DOHH2 (cell line): Measurements from ENCODE around the gene ATP8A2.

Source experiments
- H3F3A ChIP-seq: fragments of 200-600 bp; sonication (generic), shearing (Covaris generic); 2 replicates; pipeline ENCODE4 v1.6.0; 2016; ENCODE audit warnings: antibody characterized with exemption, mild to moderate bottlenecking; ENCODE audit not compliant: control insufficient read depth, insufficient read depth
- H3K27ac ChIP-seq: fragments of 200-600 bp; sonication (generic); 2 replicates; pipeline ENCODE4 v1.5.1; 2014; ENCODE audit warnings: low read depth, mild to moderate bottlenecking, low read length, moderate library complexity
- H3K27me3 ChIP-seq: fragments of 200-600 bp; sonication (generic); 2 replicates; pipeline ENCODE4 v1.6.1; 2014; ENCODE audit warnings: mild to moderate bottlenecking, low read length, mixed read lengths; ENCODE audit not compliant: control insufficient read depth
- H3K36me3 ChIP-seq: fragments of 200-600 bp; sonication (generic); 2 replicates; pipeline ENCODE4 v1.6.1; 2014; ENCODE audit warnings: mild to moderate bottlenecking, low read length, moderate library complexity, mixed read lengths; ENCODE audit not compliant: control insufficient read depth
- H3K4me1 ChIP-seq: fragments of 200-600 bp; sonication (generic); 2 replicates; pipeline ENCODE4 v1.6.1; 2014; ENCODE audit warnings: mild to moderate bottlenecking, low read length, mixed read lengths; ENCODE audit not compliant: control insufficient read depth
- H3K4me2 ChIP-seq: fragments of 200-600 bp; sonication (generic); 2 replicates; pipeline ENCODE4 v1.6.0; 2014; ENCODE audit warnings: mild to moderate bottlenecking, low read length, moderate library complexity
- H3K4me3 ChIP-seq: fragments of 200-600 bp; sonication (generic); 2 replicates; pipeline ENCODE4 v1.5.1; 2014; ENCODE audit warnings: mild to moderate bottlenecking, low read length, mixed read lengths
- H3K79me2 ChIP-seq: fragments of 200-600 bp; sonication (generic); 2 replicates; pipeline ENCODE4 v1.6.1; 2014; ENCODE audit warnings: mild to moderate bottlenecking, low read length, mixed read lengths; ENCODE audit not compliant: control insufficient read depth
- H3K9me2 ChIP-seq: fragments of 200-600 bp; sonication (generic); replicated peaks from 2 replicates; pipeline ENCODE4 v1.6.1; 2014; ENCODE audit warnings: mild to moderate bottlenecking, low read length, mixed read lengths; ENCODE audit not compliant: control insufficient read depth
- H3K9me3 ChIP-seq: fragments of 200-600 bp; sonication (generic); 2 replicates; pipeline ENCODE4 v1.6.1; 2014; ENCODE audit warnings: antibody characterized with exemption, low read length, mixed read lengths; ENCODE audit not compliant: control insufficient read depth, insufficient read depth
- H4K20me1 ChIP-seq: fragments of 200-600 bp; sonication (generic); 2 replicates; pipeline ENCODE4 v1.6.0; 2014; ENCODE audit warnings: low read depth, mild to moderate bottlenecking, antibody characterized with exemption, low read length, moderate library complexity; ENCODE audit not compliant: control insufficient read depth, insufficient read depth
- EZH2phosphoT487 ChIP-seq: fragments of 200-600 bp; sonication (generic); IDR thresholded peaks from 2 replicates; pipeline ENCODE4 v1.6.1; 2017; ENCODE audit warnings: borderline replicate concordance, mild to moderate bottlenecking, antibody characterized with exemption, low read length, moderate library complexity, mixed read lengths
- TF ChIP-seq, protein P1 (sequence below): fragments of 200-600 bp; sonication (generic); IDR thresholded peaks from one replicate; pipeline ENCODE4 v1.5.1; 2014; ENCODE audit warnings: antibody characterized with exemption, mild to moderate bottlenecking, low read depth, low read length; ENCODE audit not compliant: poor library complexity, severe bottlenecking

Gene ATP8A2

DNA sequence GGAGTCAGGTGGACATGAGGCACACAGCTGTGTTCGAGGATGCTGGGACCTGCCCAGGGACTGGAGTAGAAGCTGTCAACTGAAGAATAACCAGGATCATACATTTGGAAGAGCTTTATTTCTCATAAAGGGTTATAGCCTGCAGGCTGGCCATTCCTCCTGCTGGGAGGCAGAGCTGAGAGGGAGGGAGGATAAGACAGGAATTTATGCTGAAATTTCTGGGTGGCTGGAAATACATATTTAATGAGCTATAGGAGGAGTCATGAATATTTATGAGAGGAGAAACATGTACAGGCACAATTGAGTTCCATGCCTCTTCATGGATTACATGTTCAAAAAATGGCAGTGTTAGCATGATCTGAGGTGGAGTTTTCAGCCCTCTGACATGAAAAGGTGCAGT is 528.2 kb downstream of the ATP8A2 start:
- Histone ChIP-seq H3K36me3 (no peaks in the 10 kb centered on the region), H3K27ac (no peak overlapping the region), H3K4me2 (no peak overlapping the region), H3F3A (no peaks in the 10 kb centered on the region), H3K9me3 (peaks cover 9% of the 10 kb centered on the region; the same call in 1 of the 2 replicates), H3K27me3 (no peaks in the 10 kb centered on the region), H3K9me2 (no peaks in the 10 kb centered on the region), H3K4me3 (no peak overlapping the region), H3K4me1 (no peaks in the 10 kb centered on the region), H3K79me2 (no peaks in the 10 kb centered on the region), H4K20me1 (no peaks in the 10 kb centered on the region)
- TF ChIP-seq, protein P1, sequence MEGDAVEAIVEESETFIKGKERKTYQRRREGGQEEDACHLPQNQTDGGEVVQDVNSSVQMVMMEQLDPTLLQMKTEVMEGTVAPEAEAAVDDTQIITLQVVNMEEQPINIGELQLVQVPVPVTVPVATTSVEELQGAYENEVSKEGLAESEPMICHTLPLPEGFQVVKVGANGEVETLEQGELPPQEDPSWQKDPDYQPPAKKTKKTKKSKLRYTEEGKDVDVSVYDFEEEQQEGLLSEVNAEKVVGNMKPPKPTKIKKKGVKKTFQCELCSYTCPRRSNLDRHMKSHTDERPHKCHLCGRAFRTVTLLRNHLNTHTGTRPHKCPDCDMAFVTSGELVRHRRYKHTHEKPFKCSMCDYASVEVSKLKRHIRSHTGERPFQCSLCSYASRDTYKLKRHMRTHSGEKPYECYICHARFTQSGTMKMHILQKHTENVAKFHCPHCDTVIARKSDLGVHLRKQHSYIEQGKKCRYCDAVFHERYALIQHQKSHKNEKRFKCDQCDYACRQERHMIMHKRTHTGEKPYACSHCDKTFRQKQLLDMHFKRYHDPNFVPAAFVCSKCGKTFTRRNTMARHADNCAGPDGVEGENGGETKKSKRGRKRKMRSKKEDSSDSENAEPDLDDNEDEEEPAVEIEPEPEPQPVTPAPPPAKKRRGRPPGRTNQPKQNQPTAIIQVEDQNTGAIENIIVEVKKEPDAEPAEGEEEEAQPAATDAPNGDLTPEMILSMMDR, result no peak
- TF ChIP-seq EZH2phosphoT487, result no peak

DNA sequence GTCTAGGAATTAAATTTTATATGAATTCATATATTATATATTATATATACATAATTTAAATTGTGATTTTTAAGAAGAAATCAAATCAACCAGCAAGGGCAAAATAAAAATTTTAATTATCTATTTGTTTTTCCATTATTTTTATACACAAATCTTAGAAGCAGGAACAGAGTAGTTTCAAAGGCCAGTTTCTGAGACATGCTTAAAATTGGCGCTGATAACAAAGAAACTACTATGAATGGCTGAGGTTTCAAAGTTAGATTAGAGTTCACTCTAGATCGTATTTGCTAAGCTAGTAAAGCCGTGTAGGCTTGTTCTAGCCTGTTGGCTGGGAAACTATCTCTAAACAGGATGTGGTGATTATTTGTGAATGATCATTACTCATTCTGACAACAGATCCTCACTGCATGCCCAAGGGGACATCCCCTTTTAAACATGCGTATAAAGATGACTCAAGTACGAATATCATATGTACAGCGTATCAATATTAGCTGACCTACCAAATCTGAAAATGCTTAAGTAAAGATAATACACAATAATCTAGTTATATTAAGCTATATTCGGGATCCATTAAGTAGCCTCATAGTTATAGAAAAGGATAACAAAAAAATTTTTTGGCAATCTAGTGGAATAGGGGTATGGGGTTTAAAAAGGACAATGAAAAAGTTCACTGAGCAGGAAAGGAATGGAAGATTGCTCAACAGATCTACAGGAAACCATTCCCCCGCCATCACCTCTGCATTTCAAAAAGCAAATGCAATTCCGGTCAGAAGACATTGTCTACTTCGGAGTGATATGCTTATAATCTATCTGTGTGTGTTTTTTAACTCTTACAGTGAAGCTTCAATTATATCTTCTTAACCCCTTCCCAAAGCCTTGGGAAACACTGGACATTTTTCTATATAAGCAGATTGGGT is 529.9 kb downstream of the ATP8A2 start:
- H3K27me3 ChIP-seq, result no peaks in the 10 kb centered on the region
- H3K27ac ChIP-seq, result no peak overlapping the region
- no peak overlapping the region for H3K4me2 ChIP-seq
- H3K36me3 ChIP-seq, result no peaks in the 10 kb centered on the region
- H3K4me3 ChIP-seq, result no peak overlapping the region
- H3K9me3 ChIP-seq, result peaks cover 9% of the 10 kb centered on the region; the same call in 1 of the 2 replicates
- H4K20me1 ChIP-seq, result no peaks in the 10 kb centered on the region
- no peaks in the 10 kb centered on the region for H3K79me2 ChIP-seq
- no peaks in the 10 kb centered on the region for H3F3A ChIP-seq
- no peak for TF ChIP-seq EZH2phosphoT487
- TF ChIP-seq, protein P1, result no peak
- no peaks in the 10 kb centered on the region for H3K9me2 ChIP-seq
- peaks cover 14% of the 10 kb centered on the region for H3K4me1 ChIP-seq

DNA sequence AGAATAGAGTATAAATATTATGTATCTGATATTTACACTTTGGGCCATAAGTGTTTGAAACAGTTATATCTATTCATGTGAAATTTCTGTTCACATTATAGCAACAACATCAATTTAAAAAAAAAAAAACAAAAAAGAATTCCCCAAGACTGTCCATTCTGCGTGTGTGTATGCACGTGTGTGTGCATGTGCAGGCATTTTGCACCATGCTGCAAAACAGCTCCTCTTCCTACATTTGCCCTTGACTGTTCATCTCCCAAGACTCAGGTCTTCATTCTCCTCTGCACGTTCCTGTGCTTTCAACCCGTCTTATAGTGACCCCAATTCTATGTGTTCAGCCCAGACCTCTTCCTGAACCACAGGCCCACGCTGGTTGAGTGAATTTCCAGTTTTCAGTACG is 530.7 kb downstream of the ATP8A2 start:
- no peaks in the 10 kb centered on the region for H4K20me1 ChIP-seq
- TF ChIP-seq, protein P1, result no peak
- TF ChIP-seq EZH2phosphoT487, result no peak
- no peak overlapping the region for H3K4me2 ChIP-seq
- no peaks in the 10 kb centered on the region for H3K27me3 ChIP-seq
- H3K9me2 ChIP-seq, result no peaks in the 10 kb centered on the region
- no peak overlapping the region for H3K27ac ChIP-seq
- H3K79me2 ChIP-seq, result no peaks in the 10 kb centered on the region
- H3K4me3 ChIP-seq, result no peak overlapping the region
- H3K9me3 ChIP-seq, result peaks cover 9% of the 10 kb centered on the region; the same call in 1 of the 2 replicates
- no peaks in the 10 kb centered on the region for H3K36me3 ChIP-seq
- H3K4me1 ChIP-seq, result peaks cover 14% of the 10 kb centered on the region
- H3F3A ChIP-seq, result no peaks in the 10 kb centered on the region
